Left cardiac atrium (tissue), 4 donors: ENCODE measurements around the gene LAGE3. TPM values are rescaled to one million over a fixed set of nuclear protein-coding genes. Genes with fewer than 3 reads are reported as not detected.
"Not testable (repeated sequence)": the region's sequence is repeated elsewhere in the genome, so short reads cannot be mapped to it uniquely, and the experiment has no call there.

Source experiments
- ATAC-seq, 2 donors: fragments of 200-7000 bp; cut with Tn5 transposase; one replicate each; pipeline ENCODE4 v1.9.1; 2020; ENCODE audit warnings: mild to moderate bottlenecking in 2 of 2, moderate library complexity in 2 of 2
- DNase-seq: peaks from one replicate; pipeline ENCODE4 v3.0.0-alpha.2; 2020
- intact Hi-C, 2 donors: fragments of 100-400 bp; cut with DNase I; formaldehyde crosslinking; loops; one replicate each; pipeline versions ENCODE4 v1.14.1 to v1.15.1; 2022 to 2023
- total RNA-seq, 2 donors: library from RNA; stranded (reverse); fragmentation: NEBNext Ultra II Directional; extraction: Animal tissue kit (Norgen Biotek cat#: 25700); gene quantifications; one replicate each; pipeline ENCODE4 v1.2.1, GENCODE V29; 2021
- donor health status: DM: no; HTN: yes; CAD: no.
- donor health status: DM: no; HTN: yes; CAD: no; lungs with severe emphysema.
- donor health status: DM: yes; HTN: yes; CAD: no.
- donor health status: Dilated cardiomyopathy.

Gene LAGE3
- total RNA-seq, 2 donors from 2014 or later: 17.7 TPM

DNA sequence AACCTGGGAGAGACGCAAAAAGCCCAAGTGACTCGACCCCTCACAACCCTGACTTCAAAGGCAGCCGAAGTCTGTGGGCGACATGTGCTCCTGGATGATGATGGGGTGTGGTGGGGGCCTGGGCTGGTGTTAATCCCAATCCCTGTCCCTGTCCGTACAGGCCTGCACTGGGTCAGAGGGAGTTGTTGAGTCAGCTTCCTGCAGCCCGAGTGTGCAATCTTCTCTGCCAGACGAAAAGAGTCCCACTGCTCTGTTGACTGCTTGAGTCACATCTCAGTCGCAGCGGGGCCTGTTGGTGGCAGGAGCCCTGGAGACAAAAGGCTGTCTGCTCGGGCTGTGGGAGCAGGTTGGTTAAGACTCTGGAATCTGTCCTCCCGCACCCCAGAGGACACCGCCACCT lies 26.7 kb upstream of the LAGE3 start:
- DNase-seq (no peak), ATAC-seq (no peak)
- intact Hi-C loops: no loop called here

DNA sequence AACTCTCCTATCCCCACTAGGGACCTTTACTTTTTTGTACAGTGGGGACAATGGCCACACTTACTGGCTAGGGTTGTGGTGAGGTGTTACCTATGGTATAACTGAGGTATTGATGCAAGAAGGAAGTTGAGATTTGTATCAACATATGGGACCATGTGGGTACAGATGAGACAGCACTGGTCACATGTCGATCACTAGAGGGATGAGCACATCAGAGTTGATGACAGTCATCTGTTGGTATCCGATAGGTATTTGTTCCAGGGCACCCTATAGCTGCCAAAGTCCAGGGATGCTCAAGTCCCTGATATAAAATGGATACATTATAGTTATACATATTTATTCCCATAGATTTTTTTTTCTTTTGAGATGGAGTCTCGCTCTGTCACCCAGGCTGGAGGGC lies 23.9 kb upstream of the LAGE3 start:
- DNase-seq: no peak
- no peak for ATAC-seq
- intact Hi-C loops: no loop called here

DNA sequence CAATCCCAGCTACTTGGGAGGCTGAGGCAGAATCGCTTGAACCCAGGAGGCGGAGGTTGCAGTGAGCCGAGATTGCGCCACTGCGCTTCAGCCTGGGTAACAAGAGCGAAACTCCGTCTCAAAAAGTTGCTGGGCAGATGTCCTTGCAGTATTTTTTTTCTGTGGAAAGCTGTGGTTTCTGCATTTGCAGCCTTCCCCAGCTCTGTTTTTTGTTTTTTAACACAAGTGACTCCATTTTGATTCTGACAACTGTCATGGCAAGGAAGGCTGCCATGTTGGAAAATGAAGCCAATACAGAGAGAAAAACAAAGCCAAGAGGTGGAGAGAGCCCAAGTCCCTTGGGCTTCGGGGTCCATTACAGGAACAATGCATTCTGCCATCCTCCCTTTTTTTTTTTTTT lies 23.0 kb upstream of the LAGE3 start:
- ATAC-seq: no peak
- intact Hi-C loops: no loop called here

DNA sequence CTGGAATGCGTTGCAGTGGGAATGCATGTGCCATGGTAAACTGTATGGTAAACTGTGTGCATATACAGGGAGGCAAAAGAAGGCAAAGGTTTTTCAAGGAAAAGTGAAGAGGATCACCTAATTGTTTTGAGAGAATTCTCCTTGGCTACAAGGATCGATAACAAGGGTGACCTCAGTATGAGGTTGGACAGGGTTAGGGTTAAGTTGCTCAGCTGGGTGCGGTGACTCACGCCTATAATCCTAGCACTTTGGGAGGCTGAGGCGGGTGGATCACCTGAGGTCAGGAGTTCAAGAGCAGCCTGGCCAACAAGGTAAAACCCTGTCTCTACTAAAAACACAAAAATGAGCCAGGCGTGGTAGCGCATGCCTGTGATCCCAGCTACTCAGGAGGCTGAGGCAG lies 22.3 kb upstream of the LAGE3 start:
- ATAC-seq, DNase-seq, intact Hi-C loops: not testable (repeated sequence)

More for the DNA sequence above, 23.0 kb upstream of the LAGE3 start:
- no peak for DNase-seq

DNA sequence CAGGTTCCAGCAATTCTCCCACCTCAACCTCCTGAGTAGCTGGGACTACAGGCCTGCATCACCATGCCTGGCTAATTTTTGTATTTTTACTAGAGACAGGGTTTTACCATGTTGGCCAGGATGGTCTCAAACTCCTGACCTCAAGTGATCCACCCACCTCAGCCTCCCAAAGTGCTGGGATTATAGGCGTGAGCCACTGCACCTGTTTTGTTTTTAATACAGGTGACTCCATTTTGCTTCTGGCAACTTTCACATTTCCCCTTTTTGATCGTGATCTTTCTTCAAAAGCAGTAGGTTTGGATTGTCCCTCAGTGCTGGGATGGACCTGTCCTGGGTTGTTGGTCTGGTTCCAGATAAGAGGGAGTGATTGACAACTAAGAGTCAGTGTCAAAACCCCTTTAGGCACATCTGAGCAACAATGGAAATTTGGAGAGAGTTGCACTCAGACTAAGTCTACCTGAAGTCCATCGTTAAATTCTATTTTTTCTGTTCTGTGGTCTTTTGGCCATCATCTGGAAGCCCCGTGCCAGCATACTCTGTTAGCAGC lies 17.6 kb upstream of the LAGE3 start:
- ATAC-seq, intact Hi-C loops, DNase-seq: not testable (repeated sequence)

DNA sequence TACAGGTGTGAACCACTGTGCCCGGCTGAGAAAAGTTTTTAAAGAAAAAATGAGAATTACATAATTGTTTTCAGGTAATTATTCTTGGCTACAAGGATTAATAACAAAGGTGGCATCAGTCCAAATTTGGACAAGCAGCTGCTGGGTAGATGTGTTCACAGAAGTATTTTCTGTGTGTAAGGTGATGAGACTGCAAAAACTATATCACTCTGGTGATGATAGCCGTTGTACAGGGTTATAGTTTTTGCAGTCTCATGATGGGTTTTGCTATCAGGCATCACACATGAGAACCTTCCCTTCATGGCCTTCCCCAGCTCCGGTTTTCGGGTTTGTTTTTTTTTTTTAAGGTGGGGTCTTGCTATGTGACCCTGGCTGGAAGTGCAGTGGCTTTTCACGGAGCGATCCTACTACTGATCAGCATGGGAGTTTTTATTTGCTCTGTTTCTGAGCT lies 16.4 kb upstream of the LAGE3 start:
- no peak for DNase-seq
- ATAC-seq: no peak
- intact Hi-C loops: no loop called here

DNA sequence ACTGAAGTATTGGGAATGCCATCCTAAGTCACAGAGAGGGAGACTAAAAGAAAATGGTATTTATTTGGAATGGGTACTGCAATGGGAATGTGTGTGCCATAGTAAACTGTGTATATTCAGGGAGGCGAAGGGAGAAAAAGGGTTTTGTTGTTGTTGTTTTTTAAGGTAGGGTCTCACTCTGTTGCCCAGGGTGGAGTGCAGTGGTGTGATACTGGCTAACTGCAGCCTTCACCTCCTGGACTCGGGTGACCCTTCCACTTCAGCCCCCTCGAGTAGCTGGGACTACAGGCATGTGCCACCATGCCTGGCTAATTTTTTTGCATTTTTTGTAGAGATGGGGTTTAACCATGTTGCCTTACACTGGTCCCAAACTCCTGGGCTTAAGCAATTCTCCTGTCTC lies 15.6 kb upstream of the LAGE3 start:
- ATAC-seq: no peak
- intact Hi-C loops: no loop called here

DNA sequence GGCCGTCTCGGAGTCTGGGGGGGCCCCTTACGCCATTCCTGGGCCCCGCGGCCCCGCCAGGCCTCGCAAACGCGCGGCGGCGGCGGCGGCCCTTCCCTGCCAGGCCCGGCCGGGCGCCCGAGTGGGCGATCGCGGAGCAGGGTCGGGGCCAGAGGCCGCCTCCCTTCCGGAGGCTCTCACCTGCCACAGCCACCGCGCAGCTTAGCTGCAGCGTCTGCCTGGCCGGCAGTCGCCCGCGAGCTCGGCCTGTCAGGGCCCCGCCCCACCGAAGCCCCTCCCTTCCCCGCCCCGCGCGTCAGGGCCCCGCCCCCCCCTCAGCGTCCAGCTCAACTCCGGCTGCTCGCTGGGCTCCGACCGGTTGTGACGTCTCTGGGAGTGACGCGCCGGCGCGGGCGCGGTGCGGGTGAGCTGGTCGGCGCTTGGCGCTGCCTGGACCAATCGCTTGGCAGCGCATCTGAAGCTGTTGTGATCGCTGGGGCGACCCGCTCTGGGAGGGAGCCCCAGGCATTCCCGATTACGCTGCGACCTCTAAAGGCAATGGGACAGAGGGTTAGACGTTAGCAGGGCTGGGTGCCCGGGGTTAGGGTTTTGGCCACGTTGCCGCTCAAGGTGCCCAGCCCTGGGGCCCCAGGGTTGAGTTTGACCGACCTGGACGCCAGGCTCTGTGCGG lies 11.5 kb upstream of the LAGE3 start, which contains the start of gene SLC10A3:
TSS of gene SLC10A3 (minus strand) at position 216 of the 670 bp plus-strand sequence. CDS start 1,689 bp downstream, outside the sequence.
- peak; percentile 94 for DNase-seq
- intact Hi-C loops: no loop called here
- peak; percentile 90 to 91 for ATAC-seq

More for the DNA sequence above, 15.6 kb upstream of the LAGE3 start:
- DNase-seq: no peak

DNA sequence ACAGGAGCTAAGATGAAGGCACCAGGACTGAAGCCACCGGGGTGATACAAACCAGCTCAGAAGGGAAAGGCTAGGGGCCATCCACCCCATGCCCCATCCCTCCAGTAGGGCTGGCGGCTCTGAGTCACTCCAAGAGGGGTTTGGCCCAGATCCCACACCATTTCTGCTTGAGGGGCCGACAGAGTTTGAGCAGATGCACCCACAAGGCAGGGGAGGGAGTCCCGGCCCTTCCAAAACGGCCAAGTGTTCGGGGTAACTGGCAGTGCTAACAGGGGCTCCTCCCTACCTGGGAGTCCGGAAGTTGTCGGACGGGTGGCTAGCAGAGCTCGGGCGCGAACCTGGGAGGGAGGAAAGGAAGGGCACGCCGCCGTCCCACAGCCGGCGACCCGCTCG lies 10.9 kb upstream of the LAGE3 start:
- DNase-seq (peak; percentile 46), ATAC-seq (peak; percentile 4 to 8)
- intact Hi-C loops: no loop called here

DNA sequence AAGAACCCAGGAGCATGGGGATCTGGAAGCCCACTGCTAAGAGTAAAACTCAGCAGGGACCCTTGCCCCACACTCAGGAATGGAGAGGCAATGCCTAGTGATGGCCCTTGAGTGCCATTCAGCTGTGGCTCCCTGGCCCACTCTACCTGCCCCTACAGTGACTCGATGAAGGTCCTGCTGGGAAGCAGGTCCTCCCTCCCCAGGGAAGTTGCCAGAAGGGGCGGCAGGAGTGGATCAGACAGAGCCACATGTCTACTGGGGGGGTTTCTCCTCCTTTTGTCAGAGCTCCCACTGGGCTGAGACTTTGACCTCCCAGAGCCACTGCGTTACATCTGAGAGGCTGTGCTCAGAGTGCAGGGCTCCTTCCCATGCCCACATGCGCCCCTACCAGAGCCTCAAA lies 10.1 kb upstream of the LAGE3 start:
- intact Hi-C loops: no loop called here
- DNase-seq: no peak
- no peak for ATAC-seq

DNA sequence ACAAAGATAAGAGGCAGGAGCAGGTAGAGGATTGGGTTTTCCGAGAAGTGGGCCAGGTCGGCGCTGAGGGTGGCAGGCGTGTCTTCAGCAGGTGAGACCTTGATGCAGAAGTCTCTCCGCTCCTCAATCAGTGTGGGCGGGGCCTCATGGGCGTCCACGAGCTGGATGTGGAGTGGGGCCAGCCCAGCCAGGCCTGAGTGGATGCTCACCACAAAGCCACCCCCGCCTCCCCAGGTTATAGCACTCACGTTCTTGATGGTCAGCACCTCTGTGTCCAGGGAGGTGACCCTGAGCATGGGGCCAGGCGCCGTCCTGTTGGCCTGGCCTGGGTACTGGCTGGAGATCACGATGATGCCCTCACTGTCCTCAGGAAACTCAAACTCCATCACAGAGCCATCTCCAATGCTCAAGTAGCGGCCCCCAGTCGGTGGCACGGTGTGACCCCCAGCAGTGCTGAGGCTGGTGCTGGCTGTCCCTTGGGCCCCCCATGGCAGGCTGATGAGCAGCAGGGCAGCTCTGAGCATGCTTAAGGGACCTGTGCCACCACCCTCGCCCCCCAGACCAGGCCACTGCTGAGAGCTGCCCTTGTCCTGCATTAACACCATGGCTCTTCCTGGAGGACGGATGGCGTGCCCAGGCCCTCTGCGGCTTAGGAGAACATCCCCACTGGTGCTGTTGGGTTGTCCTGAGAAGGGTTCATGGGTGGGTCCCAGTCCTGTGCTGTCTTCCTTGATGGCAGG lies 9.4 kb upstream of the LAGE3 start:
- ATAC-seq (no peak), DNase-seq (no peak)
- intact Hi-C loops: no loop called here

DNA sequence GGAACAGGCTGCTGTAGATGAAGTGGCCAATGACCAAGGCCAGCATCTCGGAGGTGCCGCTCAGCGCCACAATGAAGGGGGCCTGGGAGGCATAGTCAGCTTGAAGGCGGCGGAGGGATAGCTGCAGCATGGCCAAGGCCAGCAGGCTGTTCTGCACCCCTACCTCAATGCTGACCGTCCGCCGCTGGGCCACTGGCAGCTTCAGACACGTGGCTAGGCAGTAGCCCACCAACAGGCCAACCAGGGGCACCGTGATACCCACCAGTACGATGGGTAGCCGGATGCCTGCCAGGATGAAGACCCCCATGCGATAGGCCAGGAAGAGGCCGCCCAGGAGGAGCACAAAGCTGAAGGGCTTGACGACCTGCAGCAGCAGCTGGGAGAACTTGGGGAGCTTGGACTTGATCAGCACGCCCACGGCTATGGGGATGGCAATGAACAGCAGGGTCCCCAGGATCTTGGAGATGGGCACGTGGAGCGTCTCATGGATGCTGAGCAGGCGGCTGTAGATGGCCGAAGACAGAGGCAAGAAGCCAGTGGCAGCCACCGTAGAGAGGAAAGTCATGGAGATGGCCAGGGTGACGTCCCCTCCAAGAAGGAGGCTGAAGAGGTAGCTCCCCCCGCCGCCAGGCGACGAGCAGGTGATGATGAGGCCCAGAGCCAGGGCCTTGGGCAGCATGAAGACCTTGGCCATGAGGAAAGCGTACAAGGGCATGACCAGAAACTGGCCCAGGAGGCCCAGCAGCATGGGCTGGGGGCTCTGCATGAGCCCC lies 8.6 kb upstream of the LAGE3 start:
- ATAC-seq: no peak
- intact Hi-C loops: no loop called here
- no peak for DNase-seq

DNA sequence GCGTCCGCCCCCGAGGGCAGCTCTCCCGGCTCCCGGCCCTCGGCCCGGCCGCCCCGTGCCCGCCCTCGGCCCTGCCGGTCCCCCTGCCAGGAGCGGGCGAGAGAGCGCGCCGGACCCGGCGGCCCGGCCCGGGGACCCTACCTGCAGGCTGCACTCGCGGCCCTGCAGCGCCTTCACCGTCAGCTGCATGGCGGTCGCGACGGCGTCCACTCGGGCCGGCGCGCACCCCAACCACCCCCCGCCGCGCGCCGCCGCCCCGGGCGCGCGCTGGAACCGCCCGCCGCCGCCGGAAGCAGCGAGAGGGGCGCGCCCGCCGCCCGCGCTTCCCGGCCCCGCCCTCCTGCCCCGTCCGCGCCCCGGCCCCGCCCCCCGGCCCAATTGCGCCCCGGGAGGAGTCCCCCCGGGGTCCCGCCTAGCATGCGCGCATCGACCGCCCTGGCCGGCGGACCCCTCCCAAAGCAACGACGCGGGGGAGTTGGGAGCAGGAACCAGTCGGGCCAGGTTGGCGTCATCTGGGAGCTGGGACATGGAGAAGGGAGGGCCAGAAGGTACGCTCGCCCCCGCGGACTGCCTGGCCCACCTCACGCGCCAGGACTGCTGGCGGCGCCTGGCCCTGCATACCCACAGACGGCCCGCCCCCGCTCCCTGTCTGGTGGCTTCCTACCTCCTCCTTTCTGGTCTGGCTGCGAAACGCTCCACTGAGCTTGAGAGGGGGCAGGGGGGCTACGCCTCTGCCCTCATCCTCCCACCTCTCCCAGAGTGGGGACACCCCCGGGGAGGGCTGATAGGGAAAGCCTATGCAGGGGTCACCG lies 7.5 kb upstream of the LAGE3 start, which contains the start of gene UBL4A:
TSS of gene UBL4A (minus strand) at position 220 of the 812 bp plus-strand sequence. CDS start at position 189, 31 bp downstream.
- DNase-seq: peak; percentile 76
- intact Hi-C loops: no loop called here

DNA sequence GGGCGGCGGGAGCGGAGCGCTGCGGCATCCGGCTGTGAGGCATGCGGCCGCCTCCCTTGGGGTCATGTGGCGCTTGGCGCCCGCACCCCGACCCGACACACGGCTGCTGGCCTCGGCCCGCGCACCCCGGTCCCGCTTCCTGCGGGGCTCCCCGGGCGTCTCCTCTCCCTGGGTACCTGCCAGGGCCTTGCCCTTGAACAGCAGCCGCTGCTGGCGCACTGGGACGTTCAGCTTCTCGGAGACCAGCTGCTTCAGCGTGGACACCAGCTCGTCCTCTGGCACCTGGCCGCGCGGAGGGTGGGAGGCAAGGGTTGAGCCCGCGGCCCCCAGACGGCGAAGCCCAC lies 6.9 kb upstream of the LAGE3 start:
- DNase-seq: peak; percentile 48
- ATAC-seq: no peak
- intact Hi-C loops: no loop called here

More for the DNA sequence above, 7.5 kb upstream of the LAGE3 start, which contains the start of gene UBL4A:
- peak; percentile 41 to 66 for ATAC-seq

DNA sequence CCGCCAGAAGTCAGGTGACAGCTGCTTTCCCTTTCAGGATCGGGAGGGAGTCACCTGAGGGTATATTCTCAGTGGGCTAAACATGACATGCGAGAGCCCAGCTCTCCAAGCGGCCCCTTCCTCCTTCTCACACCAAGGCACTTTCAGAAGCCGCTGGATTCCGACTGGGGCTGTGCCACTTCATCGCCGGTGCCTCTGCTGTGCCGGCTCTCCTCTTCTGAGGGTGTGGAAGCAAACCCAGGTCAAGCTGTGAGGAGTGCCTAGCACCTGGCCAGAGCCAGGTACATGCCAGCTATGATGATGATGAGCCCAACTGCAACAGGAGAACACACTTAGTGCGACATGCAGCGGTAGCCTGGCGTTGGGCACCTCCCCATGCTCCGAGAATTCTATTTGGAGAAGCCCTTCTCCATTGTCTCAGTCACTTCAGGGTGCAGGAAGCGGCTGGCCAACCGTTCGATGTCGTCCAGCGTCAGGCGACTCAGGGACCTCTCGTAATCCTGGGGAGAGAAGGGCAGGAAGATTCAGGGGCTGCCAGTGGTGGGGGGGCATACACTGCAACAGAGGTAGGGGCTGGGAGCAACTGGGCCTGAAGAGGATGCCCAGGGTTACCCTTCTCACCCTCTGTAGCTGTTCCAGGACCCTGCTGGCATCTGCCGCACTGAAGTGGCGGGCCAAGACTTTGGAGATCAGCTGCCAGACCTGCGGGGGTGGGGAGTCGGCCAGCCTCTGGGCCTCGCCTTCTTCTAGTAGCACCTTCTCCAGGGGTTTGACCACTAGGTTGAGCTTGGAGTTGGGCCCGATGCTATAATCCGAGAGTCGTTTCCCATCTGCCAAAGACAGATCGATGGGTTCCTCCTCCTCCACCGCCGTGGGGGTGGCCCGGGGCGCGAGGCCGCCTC lies 6.3 kb upstream of the LAGE3 start:
- DNase-seq (no peak), ATAC-seq (no peak)
- intact Hi-C loops: no loop called here

DNA sequence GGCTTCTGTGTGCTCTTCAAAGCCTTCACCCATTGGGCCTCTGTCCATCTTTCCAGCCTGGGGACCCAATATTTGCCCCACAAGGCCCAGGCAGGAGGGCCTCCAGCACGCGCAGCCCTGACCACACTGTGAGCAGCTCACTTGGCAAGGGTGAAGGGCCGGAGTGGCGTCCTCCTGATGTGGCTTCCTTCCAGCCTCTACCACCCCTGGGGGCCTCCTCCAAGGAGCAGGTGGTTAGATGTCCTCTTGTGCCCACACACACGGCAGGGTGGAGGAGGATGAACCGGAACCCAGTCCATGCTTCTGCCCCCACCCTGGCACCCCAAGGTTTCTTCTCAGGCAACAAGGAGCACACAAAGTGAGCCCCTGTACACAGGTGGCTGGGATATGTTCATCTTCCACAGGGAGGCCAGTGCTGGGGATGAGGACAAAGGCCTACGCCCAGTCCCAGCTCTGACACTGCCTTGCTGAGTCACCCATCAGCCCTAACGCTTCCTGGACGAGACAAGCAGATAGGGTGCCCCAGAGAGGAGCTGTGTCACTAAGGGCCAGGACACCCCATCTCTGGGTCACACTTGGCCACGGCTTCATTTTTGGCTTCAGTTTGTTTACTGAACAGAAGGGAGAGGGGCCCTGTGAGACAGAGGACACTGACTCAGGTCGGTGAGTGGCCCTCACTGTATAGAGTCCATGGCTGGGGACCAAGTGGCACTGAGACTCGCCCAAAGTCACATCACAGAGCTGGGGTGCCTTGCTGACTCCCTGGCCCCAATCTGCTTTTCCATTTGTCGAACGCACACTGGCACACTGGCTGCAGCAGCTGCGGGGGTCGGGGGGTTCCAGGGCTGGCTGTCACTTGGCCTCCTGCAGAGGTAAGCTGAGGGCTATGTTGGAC lies 5.4 kb upstream of the LAGE3 start:
- ATAC-seq (peak in 1 of 2 donors; percentile 10), DNase-seq (no peak)
- intact Hi-C loops: no loop called here

DNA sequence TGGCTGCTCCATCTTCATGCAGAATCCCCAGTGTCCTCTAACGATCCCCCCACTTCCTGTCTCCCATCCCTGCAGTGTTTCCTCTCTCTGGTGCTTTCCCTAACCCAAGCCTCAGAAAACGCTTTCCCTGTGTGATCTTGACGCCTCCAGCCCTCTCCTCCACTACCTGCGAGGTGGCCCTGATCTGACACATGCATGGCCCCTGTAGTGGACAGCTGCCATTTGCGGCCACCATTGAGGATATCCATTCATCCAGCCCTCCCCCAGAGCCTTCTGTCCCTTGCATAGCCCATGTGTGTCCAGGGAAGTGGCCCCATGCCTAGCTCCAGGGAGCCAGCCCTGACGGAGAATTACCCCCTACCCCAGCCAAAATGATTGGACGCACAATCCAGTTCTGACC lies 4.2 kb upstream of the LAGE3 start:
- DNase-seq (no peak), ATAC-seq (no peak)
- intact Hi-C loops: no loop called here
